ENCODE data around the gene OR4E2. TPM values are rescaled to one million over a fixed set of nuclear protein-coding genes. Genes with fewer than 3 reads are reported as not detected.

Gene OR4E2
- total RNA-seq, result not detected in 2 replicates

GRCh38 chr14:21653331-21653885, at the start of gene OR4E2:
OR4E2 (plus strand) TSS chr14:21653835; CDS start chr14:21665083, 11,248 bp downstream.

GRCh38 chr14:21634840-21635239, 18.8 kb upstream of the OR4E2 start, which contains the start of gene OR10G2:
OR10G2 (minus strand) TSS chr14:21634940; CDS start chr14:21634842, 98 bp downstream.

GRCh38 chr14:21673718-21674117, 20.1 kb downstream of the OR4E2 start, which contains the start of gene OR4E1:
OR4E1 (minus strand) TSS chr14:21673818; CDS start chr14:21670935, 2,883 bp downstream.

Small RNA genes within 50 kb of the gene (small RNA-seq; reads per million reads assigned to genes)
- gene AC243972.3, result not detected

Other genes with a start within 250 kb of the OR4E2 start
- gene CHD8, start 197.7 kb upstream of the OR4E2 start, total RNA-seq, result 78.2 and 80.3 TPM in 2 replicates
- 28.7 and 30.2 TPM in 2 replicates for gene RAB2B, start 176.9 kb upstream of the OR4E2 start, total RNA-seq
- gene TOX4, start 176.6 kb upstream of the OR4E2 start, total RNA-seq, result 37.6 and 49.0 TPM in 2 replicates
- 80.7 and 82.2 TPM in 2 replicates for gene METTL3, start 142.5 kb upstream of the OR4E2 start, total RNA-seq
- gene SALL2, start 127.5 kb upstream of the OR4E2 start, total RNA-seq, result 1.9 and 3.4 TPM in 2 replicates
- gene OR10G3, start 73.8 kb upstream of the OR4E2 start, total RNA-seq, result not detected in 2 replicates
- gene OR10G2, start 18.9 kb upstream of the OR4E2 start, total RNA-seq, result not detected in 2 replicates
- not detected in 2 replicates for gene OR4E1, start 20.0 kb downstream of the OR4E2 start, total RNA-seq